Measurements from ENCODE around the gene ZNF628.

Gene ZNF628

DNA sequence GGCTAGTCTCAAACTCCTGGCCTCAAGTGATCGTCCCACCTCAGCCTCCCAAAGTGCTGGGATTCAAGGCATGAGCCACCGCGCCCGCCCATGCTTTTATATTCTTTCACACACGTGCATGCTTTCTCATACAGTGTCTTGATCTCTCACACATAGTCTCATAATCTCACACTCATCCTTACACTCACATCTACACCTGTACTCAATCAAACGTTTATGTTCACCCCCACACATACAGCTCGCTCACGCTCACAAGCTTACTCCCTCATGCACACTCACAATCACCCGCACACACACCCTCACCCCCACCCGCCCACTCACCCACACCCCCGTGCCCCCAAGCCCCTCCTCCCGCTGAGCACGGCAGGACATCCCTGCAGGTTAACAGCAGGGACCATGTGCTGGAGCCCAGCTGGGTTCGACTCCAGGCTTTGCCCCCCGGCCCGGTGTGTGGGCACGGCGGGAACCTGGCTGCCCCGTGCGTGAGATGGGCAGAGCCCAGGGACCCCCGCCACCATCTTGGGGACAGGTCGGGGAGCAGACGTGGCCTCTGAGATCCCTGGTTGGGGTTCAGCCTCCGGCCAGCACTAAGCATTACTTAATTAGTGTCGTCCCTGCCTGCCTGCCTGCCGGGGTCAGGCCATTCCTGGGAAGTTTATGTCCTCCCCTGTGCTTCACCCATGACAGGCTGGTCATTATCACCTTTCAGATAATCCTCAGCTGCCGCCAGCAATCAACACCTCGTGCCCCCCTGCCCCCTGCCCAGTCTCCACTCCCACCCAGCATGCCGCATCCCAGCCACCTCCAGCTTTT is 49.1 kb downstream of the ZNF628 start:
- FAIRE-seq: no peak
- DNase-seq (ENCODE audit: insufficient read length, low spot score): no peak
- TF ChIP-seq POLR2A (IDR thresholded peaks at IDR 0.05; ENCODE audit: low read depth, low read length) (no peak), SPI1 (IDR thresholded peaks at IDR 0.05; ENCODE audit: low read depth, low read length) (no peak), PAX5 (IDR thresholded peaks at IDR 0.05; ENCODE audit: insufficient read depth, low read length, severe bottlenecking) (no peak), TAF1 (IDR thresholded peaks at IDR 0.05; ENCODE audit: low read depth, low read length) (no peak), POU2F2 (IDR thresholded peaks at IDR 0.05; ENCODE audit: low read depth, low read length) (no peak), POLR2AphosphoS5 (IDR thresholded peaks at IDR 0.05; ENCODE audit: low read depth, low read length) (no peak)

DNA sequence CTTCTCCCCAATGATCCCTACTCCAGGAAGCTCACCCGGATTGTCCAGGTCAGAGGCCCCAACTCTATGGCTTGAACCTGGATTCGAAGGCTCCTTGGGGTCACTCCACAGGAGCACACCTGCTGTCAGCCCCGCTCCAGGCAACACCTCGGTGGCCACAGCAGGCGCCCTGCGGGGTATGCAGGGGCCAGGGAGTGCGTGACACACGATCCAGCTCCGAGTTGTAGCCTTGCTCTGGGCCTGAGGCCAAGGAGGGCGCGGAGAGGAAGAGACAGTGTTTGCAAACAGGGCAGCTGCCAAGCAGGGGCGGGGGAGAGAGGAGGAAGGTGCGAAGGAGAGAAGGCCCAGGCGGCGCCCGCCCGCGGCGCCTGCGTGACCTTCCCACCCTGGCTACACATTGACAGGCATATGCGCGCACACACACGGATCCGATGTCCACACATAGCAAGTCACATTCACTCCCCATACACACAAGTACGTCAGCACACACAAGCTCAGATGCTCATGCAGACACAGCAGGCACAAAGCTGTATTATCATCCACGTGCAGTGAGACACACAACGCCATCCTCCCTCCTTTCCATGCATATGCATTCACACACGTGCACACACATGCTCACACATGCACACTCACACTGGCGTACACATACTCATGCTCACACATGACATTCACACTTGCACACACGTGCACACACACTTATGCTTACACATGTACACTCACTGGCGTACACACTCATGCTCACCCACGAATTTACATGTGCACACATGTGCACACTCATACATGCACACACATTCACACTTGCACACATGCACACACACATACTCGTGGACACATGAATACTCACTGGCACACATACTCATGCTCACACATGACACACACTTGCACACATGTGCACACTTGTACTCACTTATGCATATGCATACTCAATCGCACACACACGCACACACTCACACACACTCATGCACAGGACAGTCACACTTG is 50.1 kb downstream of the ZNF628 start:
- no peak; the same call in 1 of the 2 replicates for TF ChIP-seq POU2F2 (IDR thresholded peaks at IDR 0.05; ENCODE audit: low read depth, low read length)
- TF ChIP-seq PAX5 (IDR thresholded peaks at IDR 0.05; ENCODE audit: insufficient read depth, low read length, severe bottlenecking): no peak
- TF ChIP-seq SPI1 (IDR thresholded peaks at IDR 0.05; ENCODE audit: low read depth, low read length): no peak
- no peak for TF ChIP-seq TAF1 (IDR thresholded peaks at IDR 0.05; ENCODE audit: low read depth, low read length)
- DNase-seq (ENCODE audit: insufficient read length, low spot score) (no peak), FAIRE-seq (peak; percentile 83)

DNA sequence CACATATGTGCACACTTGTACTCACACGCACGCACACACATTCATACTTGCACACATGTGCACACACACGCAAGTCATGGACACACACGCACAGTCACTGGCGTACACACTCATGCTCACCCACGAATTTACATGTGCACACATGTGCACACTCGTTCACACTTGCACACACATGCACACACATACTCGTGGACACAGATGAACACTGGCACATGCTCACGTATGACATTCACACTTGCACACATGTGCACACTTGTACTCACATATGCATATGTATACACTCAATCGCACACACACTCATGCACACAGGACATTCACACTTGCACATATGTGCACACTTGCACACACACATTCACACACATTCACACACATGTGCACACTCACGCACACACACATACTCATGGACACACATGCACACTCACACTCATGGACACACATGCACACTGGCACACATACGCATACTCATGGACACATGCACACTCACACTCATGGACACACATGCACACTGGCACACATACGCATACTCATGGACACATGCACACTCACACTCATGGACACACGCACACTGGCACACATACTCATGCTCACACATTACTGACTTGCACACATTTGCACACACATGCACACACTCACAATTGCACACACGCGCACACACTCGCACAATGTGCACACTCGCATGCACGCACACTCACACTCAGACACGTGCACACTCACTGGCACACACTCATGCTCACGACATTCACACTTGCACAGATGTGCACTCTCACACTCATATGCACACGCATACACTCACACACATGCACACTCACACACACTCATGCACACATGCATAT is 51.0 kb downstream of the ZNF628 start:
- FAIRE-seq (peak; percentile 38), DNase-seq (ENCODE audit: insufficient read length, low spot score) (no peak)
- TF ChIP-seq SPI1 (IDR thresholded peaks at IDR 0.05; ENCODE audit: low read depth, low read length) (no peak), POU2F2 (IDR thresholded peaks at IDR 0.05; ENCODE audit: low read depth, low read length) (no peak), POLR2AphosphoS5 (IDR thresholded peaks at IDR 0.05; ENCODE audit: low read depth, low read length) (no peak), PAX5 (IDR thresholded peaks at IDR 0.05; ENCODE audit: insufficient read depth, low read length, severe bottlenecking) (no peak), TAF1 (IDR thresholded peaks at IDR 0.05; ENCODE audit: low read depth, low read length) (no peak), POLR2A (IDR thresholded peaks at IDR 0.05; ENCODE audit: low read depth, low read length) (no peak)

DNA sequence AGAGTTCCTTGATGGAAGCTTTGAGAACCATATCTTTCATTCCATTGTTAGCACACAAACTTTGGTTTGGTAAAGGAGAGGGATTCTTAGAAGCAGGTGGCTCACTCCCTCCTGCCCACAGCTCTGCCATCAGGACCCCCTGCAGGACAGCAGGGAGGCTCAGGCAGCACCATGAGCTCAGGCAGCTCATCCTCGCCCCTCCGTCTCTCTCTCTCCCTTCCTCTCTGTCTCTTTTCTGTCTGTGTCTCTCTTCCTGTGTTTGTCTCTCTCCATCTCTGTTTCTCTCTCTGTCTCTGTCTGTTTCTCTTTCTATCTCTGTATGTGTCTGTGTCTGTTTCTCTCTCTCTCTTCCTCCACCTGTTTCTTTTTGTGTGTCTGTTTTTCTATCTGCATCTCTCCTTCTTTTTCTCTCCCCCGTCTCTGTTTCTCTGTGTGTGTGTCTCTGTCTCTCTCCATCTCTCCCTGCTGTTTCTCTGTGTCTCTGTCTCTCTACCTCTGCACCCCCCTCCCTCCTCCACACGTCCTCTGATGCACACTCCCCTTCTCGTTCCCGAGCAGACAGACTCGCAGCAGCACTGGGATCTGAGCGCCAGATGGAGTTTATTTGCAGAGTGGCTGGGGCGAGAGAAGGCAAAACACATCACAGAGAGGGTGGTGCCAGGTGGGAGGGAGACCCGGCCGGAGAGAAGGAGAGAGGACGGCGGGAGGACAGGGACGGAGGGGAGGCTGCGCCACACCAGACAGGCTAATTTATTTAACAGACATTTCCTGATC is 51.8 kb downstream of the ZNF628 start:
- TF ChIP-seq PAX5 (IDR thresholded peaks at IDR 0.05; ENCODE audit: insufficient read depth, low read length, severe bottlenecking): no peak
- TF ChIP-seq TAF1 (IDR thresholded peaks at IDR 0.05; ENCODE audit: low read depth, low read length): no peak
- TF ChIP-seq SPI1 (IDR thresholded peaks at IDR 0.05; ENCODE audit: low read depth, low read length): no peak
- TF ChIP-seq POLR2AphosphoS5 (IDR thresholded peaks at IDR 0.05; ENCODE audit: low read depth, low read length): no peak
- no peak for TF ChIP-seq POLR2A (IDR thresholded peaks at IDR 0.05; ENCODE audit: low read depth, low read length)
- TF ChIP-seq POU2F2 (IDR thresholded peaks at IDR 0.05; ENCODE audit: low read depth, low read length): no peak
- DNase-seq (ENCODE audit: insufficient read length, low spot score): no peak
- no peak for FAIRE-seq

DNA sequence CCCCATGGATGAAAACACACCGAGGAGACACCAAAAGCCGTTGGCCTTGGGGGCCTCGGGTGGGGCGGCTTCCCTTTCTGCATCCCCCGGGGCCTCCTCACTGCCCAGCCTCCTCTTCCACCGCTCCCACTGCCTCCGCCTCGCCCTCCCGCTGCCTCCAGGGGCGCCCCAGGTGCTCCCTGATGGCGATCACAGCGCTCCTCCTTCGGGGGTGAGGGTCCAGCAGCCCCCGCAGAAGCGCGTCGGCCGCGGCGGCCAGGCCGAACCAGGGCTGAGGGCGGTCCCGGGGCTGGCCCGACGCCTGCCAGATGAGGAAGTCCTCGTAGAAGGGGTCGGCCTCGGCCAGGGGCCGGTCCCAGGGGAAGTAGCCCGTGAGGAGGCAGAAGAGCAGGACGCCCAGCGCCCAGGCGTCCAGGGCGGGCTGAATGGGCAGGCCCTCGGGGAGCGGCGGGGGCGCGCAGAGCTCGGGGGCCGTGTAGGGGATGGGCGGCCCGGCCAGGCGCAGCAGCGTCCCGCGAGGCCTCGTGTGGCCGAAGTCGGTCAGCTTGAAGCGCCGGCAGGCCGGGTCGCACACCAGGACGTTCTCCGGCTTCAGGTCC is 53.3 kb downstream of the ZNF628 start:
- DNase-seq (ENCODE audit: insufficient read length, low spot score): no peak
- FAIRE-seq: no peak
- no peak for TF ChIP-seq SPI1 (IDR thresholded peaks at IDR 0.05; ENCODE audit: low read depth, low read length)
- TF ChIP-seq TAF1 (IDR thresholded peaks at IDR 0.05; ENCODE audit: low read depth, low read length): no peak
- TF ChIP-seq PAX5 (IDR thresholded peaks at IDR 0.05; ENCODE audit: insufficient read depth, low read length, severe bottlenecking): no peak
- no peak for TF ChIP-seq POLR2A (IDR thresholded peaks at IDR 0.05; ENCODE audit: low read depth, low read length)
- no peak for TF ChIP-seq POU2F2 (IDR thresholded peaks at IDR 0.05; ENCODE audit: low read depth, low read length)
- TF ChIP-seq POLR2AphosphoS5 (IDR thresholded peaks at IDR 0.05; ENCODE audit: low read depth, low read length): no peak

DNA sequence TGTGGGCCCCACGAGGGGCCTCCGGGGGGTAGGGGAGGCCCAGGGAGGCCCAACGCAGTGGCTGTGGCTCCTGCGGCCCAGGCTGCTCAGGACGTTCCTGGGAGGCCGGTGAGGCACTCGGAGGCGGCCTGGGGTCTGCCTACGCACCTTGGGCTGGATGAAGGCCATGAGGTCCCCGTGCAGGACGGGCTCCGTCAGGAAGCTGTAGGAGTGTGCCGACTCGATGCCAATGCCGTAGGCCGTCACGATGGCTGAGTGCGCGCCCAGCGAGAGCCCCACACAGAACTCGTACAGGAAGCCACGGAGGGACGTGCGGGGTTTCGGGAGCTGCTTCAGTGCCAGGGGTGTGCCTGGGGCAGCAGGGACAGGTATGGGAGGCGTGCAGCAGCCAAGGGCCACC is 54.6 kb downstream of the ZNF628 start:
- FAIRE-seq (no peak), DNase-seq (ENCODE audit: insufficient read length, low spot score) (no peak)
- TF ChIP-seq POLR2AphosphoS5 (IDR thresholded peaks at IDR 0.05; ENCODE audit: low read depth, low read length): no peak
- no peak for TF ChIP-seq TAF1 (IDR thresholded peaks at IDR 0.05; ENCODE audit: low read depth, low read length)
- TF ChIP-seq SPI1 (IDR thresholded peaks at IDR 0.05; ENCODE audit: low read depth, low read length): no peak
- no peak for TF ChIP-seq PAX5 (IDR thresholded peaks at IDR 0.05; ENCODE audit: insufficient read depth, low read length, severe bottlenecking)
- no peak for TF ChIP-seq POLR2A (IDR thresholded peaks at IDR 0.05; ENCODE audit: low read depth, low read length)
- TF ChIP-seq POU2F2 (IDR thresholded peaks at IDR 0.05; ENCODE audit: low read depth, low read length): no peak

All from GM12891 (cell line).